Stimulated activated CD8-positive, alpha-beta memory T cell treated with anti-CD3 and anti-CD28 coated beads, Interleukin-15, amount 100 ng/mL, for 1 hour (primary cell): ENCODE measurements around the gene SLC48A1.

Source experiments
- DNase-seq: peaks from one replicate; pipeline ENCODE4 v3.0.0-alpha.2; 2020; ENCODE audit warnings: low read depth

The SLC48A1 gene

DNA sequence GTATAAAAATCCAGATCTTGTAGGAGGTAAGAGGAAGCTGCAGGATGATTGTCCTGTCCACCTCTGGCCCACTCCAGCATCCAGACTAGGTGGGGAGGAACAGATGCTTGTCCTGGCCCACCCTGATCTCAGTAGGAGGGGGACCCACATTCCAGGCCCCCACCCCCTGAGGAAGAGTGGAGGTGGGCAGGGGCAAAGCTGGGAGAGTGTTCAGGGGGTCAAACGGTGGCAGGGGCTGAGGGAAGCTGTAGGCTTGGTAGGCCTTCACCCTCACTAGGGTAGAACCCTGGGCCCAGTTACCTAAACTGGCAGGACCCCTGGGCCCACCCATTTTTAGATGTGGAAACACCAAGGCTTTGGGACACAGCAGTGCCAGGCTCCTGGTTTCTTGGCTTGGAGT, 4.1 kb downstream of the SLC48A1 start:
- DNase-seq, result no peak

DNA sequence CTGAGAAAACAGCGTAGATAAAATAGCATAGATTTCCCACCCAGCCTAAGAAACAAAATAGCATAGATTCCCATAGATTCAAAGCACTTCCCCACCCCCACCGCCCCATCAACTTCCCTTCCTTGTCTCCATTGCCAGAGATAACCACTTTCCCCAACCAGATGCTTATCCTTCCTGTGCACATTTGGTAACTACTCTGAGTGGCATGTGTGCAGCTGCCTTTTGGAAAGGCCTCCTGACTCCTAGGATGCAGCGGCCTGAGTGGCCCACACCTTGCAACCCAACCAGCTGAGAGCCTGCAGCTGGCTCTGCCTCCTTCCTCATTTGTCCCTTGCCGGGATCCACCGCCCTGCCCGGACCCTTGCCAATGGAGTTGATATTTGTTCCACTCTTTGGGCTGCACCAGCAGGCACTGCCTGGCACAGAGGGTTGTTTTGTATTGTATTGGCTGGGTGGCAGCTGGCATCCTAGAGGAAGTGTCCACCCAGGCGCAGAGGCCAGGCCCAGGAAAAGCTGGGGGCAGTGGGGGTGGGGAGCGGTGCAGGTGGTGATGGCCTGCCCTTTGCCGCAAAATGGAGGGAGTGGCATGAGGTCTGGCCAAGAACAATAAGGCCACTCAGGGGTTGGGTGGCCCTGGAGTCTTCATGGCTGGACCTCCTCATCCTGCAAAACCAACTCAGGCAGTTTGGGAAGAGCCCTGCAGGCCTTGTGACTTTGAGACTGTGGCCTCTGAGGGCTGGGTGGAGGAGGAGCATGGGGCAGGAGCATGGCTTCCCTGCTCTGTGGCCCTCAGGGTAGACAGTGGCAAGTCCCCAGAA, 4.9 kb downstream of the SLC48A1 start:
- DNase-seq, result no peak

DNA sequence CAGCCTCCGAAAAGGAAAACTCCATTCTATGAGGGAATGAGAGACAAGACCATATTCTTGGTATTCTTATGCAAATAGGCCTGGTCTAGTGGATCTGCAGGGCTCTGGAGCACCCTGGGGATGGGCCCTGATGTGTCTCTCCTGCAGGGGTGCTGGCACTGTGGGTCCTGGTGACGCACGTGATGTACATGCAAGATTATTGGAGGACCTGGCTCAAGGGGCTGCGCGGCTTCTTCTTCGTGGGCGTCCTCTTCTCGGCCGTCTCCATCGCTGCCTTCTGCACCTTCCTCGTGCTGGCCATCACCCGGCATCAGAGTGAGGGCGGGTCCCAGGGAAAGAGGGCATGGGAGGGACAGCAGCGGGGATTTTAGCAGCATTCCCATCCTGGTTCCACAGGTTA, 5.8 kb downstream of the SLC48A1 start:
- no peak for DNase-seq

DNA sequence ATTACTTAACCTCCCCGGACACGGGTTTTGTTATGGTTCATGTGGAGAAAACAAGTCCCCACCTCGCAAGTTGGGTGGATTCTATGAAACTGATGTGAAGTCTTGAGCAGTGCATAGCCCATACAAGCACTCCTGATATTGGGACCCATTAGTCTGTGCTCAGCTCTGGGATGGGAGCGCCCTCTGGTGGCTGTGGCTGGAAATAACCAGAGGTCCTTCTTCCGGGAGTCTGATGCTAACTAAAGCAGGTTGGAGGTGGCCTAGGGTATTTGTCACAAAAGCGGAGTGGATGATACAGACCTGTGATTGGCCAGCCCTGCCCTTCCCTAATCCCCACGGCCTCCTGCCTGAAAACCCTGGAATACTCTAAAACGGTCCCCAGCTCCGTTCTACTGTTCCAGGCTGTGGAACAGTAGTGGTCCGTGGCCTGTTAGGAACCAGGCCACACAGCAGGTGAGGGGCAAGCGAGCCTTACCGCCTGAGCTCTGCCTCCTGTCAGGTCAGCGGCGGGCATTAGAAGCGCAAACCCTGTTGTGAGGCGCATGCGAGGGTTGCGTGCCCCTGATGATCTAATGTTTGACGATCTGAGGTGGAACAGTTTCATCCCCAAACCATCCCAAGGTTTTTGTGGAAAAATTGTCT, 6.4 kb downstream of the SLC48A1 start:
- DNase-seq, result peak; percentile 94

DNA sequence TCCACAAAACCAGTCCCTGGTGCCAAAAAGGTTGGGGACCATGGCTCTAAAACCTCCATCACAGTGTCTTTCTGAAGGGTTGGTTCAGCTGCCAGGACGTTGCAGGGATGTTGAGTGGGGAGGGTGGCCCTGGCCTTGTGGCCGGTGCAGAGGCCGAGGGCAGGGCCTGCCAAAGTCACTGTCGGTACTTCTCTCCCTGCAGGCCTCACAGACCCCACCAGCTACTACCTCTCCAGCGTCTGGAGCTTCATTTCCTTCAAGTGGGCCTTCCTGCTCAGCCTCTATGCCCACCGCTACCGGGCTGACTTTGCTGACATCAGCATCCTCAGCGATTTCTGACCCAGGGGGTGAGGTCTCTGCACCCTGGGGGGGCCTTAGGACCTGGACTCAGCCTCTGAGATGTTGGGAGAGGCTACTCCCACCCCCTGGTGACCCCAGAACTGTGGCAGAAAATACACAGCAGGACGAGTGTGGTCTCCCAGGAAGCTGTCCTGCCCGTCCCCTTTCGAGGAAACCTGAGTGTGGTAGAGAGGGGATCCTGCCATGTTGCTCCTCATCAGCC, 7.0 kb downstream of the SLC48A1 start:
- no peak for DNase-seq

DNA sequence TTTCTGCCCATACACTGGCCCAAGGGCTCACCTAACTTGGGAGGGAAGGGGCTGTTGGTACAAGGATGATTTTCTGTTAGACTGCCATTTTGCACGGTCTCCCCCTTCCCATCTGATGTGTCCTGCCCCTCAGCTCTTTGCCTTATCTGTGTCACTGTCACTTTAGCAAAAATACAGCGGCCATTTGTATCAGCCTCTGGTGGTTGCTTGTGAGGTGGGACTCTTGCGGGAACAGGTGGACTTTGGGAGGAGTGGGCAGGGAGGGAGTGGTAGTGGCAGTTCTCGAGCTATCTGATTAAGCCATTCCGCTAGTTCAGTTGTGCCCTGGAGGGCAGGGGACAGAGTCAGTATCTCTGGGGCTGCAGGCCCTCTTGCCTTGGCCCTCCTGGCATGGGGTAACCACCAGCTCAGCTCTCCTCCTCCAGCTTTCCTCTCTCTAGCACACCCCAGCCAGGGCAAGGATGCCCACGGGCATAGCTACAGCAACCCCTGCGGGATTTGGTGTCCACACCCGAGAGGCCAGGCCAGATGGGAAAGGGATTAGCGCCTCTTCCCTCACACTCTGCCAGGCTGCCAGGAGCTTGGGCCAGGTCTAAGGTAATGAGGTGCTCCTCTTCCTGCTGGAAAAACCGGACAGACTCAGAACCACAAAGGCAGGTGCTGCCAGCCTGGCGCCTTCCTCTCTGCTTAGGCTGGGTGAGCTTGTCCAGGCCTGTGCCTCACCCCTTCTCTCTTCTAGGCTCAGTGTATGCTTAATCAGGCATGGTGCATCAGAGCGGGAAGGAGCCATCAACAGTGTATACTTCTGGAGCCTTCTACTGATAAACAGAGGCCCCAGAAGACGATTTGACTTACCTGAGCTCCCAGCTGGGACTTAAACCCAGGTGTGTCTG, 8.7 kb downstream of the SLC48A1 start:
- no peak for DNase-seq

DNA sequence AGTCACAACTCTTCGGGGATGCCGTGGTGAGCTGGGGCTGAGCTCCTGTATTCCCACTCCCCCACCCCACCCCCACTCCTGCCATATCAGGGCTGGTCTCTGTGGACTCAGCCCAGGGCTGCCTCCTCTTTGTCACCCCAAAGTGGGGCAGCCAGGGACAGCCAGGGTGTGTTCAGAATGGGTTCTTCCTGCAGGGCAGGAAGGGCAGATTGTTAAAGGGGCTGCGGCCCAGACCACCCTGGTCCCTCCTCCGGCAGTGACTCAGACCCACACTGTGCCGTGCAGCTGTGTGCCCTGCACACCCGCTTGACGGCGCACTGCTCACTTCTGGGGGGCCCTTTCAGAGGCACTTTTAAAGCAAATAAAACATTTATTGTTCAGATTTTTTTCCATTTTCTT, 9.3 kb downstream of the SLC48A1 start:
- DNase-seq, result no peak

DNA sequence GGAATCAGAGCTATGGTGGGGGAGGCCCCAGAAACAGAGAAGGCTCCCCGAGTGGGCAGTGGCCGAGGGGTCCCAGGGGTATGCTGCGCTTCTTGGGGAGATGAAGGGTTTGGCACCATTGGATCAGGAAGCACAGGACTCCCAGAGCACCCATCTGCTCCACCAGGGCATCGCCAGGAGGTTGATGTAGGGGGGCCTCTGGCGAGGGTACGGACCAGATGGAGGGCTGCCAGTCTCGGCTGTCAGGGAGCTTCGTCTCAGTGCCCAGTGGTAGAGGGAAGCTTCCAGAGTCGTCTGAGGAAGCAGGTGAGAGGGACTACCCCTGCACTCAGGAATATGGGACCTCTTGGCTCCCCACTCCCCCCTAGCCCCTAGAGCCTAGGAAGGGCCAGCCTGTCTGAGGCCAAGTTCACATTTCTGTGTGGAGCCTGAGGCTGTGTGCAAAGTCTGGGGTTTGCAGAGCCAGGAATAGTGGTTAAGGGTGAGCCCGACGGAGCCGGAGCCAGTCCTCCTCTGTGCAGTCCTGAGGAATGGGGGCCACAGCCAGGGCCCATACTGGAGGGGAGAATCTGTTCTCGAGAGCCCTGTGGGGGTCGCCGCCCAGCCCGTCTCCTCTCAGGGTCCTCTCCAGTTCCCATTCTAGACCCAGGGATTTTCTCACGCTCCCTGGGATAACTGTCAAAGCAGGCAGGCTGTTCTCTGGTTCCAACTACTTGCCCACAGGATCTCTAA, 10.2 kb downstream of the SLC48A1 start:
- no peak for DNase-seq

DNA sequence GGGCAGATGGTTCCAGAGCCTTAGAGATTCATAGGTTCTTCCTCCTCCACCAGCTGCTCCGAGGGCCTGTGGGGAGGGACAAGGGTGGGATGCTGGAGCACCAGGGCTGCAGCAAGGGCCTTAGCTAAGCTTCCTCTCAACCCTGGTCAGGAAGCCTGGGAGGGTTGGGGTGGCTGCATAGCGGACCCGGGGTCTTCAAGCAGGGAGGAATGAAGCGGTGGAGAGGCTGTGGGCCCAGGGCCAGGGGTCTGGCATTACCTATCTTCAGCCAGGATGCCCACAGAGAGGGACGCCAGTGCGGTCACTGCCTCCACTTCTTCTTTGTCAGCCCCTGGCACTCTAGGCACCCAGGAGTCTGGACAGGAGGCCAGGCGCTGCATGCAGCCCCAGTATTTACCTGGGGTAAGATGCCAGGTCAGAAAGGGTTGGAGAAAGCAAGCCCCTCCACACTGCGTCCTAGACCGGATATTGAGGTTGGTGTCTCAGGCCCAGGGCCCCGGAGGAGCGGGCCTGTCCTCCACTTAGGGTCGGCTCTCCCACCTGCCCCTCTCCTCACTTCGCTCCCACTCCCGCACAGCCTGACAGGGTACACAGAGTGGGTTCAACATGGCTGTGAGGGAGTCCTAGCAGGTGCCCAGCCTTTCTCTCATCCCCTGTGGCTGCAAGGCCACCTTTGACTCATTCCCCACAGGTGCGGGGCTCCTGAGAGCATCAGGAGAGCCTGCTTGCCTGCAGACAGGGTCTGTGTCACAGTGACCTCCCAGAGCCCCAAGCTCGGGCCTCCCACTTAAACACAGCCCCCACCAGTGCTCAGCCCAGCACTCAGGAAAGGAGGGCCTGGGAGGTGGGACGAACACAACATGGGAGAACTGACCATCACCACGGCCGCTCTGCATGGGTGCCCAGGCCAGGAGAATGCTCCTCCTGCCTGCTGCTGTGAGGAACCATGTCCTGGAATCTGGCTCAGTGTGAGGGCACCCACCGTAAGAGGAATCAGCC, 11.1 kb downstream of the SLC48A1 start:
- DNase-seq, result no peak

DNA sequence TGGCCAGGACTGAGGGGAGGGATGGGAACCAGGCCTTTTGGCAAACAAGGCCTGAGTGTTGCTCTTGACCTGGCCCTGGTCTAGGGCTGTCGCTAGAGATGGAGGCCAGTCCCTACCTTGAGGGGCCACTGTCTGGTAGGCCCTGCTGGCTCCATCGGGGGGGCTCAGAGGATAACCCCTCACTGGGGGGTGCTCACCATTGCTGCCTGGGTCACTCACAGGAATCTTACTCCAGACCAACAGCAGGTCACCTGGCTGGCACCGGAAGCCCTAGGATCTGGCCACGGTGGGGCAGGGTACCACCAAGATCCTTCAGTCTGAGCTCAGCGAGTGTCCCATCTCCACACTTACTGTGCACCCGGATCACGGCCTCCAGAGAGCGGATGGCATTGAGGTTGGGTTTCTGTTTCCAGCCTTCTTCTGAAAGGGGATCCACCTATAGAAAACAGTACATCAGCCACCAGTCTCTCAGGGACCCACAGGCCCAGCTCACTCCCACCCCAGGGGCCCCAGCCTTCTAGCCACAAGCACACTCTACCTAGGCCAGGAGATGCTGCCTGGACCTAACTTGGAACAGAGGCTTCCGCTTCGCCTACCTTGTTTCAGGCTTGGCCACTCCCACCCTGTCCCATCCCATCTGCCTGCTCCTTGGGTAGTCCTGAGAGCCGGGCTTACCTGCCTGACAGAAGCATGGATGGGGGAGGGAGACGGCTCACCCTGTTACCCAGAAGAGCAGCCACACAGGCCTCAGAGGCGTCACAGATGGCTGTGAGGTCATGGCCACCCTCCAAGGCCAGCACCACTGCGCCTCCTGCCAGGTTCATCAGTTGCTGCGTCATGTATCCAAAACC, 12.2 kb downstream of the SLC48A1 start:
- no peak for DNase-seq

DNA sequence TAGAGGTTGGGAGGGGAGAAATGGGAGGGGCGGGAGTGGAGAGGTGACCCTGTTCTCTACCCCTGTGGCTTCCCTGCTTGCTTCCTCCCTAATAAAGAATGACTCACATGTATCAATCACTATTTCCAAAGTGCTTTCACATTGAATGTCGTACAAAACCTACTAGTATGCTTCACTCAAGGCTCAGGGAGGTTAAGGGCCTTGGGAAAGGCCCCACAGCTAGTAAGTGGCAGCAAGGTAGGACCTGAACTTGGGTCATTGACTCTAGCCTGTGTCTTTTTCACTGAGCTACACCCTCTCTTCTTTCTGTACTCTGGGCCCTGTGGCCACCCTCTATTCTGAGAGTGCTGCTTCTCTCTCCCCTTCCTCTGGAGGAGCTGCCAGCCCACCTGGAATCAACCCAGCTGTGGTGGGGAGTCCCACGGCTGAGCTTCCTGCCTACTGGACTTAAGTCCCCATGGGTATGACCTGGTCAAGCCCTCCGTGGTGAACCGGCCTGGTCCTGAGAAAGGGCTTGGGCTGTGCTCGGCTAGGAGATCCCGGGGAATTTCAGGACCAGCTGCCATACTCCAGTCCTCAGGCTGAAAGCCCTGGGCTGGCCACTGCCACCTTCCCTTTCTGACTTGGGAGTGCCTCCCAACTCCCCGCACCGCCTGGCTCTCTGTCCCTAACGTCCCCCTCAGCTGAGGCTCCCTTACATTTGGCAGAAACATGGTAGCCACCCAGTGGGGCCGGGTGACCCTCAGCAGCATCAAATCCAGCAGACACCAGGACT, 13.0 kb downstream of the SLC48A1 start:
- DNase-seq, result no peak

DNA sequence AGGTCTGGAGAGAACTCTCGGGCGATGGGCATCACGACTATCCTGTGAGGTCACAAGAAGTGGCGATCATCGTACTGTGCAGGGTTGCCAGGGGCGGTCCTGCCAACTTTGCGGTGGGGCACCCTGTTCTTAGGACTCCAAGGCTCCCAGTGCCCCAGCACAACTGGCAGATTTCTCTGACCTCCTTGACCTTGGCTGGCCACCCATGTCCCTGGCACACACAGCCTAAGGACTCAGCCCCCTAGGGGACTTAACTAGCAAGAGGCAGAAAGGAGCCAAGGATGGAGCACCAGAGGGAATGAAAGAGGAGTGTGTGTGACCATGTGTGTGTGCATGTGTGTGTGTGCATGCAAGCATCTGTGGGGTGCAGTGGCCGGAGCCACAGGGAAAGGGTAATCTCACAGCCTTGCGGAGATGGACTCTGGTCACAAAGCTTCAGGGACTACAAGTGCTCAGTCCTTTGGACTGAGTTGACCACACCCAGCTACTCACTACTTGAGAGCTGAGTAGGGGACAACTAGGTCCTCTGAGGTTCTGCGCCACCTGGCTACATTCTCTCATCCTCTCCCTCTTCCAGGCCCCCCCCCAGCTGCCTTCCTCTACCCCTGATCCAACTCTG, 13.7 kb downstream of the SLC48A1 start:
- DNase-seq, result no peak

DNA sequence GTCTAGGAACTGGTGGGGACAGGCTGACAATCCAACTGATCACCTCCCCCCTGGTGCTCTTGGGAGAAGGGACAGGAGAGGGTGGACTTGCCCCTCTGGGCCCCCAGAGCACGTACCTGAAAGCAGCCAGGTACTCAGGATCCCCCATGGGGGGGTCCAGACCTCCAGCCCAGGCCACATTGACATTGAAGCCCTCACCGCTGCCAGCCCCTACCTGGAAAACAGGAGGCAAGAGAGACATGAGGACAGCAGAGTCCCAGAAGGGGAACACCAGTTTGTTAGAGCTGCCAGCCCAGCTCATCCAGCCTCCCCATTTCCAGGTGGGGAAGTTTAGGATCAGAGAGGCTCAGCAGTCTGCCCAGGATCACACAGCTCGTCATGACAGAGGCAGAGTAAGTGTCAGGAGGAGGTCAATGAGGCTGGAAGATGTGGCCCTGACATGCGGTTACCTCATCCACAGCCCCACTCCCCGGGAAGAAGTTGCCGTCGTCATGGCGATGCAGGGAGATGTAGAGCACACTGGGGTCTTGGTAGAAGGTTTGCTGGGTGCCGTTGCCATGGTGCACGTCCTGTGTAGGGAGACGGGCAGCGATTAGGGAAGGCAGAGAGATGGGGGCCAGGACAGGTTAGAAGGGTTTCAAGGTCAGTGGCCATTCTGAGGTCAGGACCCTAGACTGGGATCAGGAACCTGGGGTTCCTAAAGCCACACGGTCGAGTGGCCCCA, 14.7 kb downstream of the SLC48A1 start:
- DNase-seq, result no peak

DNA sequence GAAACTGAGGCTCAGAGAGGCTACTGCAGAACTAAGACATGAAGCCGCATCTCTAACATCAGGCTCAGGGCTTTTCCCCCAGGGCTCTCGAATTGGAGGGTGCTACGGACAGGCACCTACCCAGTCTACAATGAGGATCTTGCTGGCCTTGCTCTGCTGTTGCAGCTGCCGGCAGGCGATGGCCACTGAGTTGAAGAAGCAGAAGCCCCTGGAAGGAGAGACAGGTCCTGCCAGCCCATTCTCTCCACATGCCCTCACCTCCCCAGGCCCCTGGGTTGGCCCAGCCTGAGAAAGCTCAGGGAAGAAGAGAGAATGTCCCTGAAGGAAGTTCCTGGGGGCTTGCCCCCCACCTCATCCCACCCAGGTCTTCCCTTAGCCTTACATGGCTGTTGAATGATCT, 16.1 kb downstream of the SLC48A1 start:
- no peak for DNase-seq

DNA sequence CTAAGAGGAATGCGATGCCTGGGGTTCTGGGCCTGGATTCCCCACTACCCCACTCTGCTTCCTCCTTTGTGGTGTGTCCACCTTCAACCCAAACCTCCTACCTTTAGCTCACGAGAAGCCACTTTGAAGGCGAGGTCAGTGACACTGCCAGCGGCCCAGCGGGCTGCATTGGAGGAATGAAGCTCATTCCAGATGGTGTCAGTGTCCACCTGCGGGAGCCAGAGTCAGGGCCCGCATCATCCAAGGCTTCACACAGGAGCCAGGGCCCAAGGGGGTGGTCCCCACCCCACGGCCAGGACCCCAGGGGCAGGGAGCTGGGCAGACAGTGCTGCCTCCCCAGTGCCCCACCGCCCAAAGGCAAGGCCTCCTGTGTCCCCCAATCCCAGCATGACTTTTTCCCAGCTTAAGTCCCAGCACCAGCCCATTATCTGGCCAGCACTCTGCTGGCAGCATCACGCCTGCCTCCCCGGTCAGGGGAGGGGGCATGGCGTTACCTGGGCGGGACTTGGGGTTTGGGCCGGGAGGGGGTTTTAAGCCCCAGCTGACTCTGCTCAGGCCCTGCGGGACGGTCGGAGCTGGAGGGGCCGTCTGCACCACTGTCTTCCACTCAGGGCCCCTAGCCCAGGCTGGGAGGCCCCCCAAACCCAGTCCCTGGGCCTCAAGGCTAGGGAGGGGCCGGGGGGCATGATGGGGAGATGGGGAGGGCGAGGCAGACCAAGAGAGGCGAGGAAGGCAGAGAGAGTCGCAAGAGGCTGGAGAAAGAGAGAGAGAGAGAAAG, 16.9 kb downstream of the SLC48A1 start:
- DNase-seq, result no peak

DNA sequence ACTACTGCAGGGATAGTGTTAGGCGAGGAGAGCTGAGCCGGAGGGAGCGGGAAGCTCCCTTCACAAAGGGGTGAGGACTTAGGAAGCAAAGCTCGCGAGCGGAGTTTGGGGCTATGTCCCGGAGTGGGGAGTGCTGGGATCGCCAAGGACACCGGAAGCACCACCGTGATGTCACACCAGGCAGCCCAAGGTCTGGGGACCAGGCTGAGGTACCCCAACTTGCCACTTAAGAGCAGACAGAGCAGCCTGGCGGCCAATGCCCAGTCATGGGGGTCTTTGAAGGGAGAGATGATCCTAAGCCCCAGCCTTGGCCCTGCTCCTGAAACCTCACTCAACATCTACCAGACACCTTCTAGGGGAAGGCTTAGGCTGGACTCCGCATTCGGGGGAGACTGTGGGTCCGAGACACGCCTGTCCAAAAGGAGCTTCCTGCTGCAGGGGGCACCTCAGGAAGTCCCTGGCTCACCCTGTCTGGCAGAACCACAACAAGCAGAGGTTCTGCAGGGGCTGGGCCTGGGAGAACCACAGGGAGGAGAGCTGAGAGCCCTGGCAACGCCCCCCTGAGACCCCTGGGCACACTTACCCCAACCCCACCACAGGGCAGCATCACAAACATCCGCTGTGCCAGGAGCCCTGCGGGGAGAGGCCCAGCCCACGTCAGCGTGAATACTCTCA, 17.8 kb downstream of the SLC48A1 start:
- no peak for DNase-seq
